ENCODE results near the gene KCTD15.

GRCh38 chr19:33752945-33753344, 43.7 kb upstream of the KCTD15 start:
- TF ChIP-seq CTCF (IDR thresholded peaks at IDR 0.05) (no peak), POLR2A (IDR thresholded peaks at IDR 0.05) (no peak)
